Kidney (tissue), 14 donors: Measurements from ENCODE around the gene AGR3. TPM values are rescaled to one million over a fixed set of nuclear protein-coding genes. Genes with fewer than 3 reads are reported as not detected.

Source experiments
- DNase-seq, 5 donors: peaks; one replicate each; pipeline ENCODE4 v3.0.0-alpha.2; 2013 to 2020
- FAIRE-seq: peaks from 2 replicates; lab custom pipeline; 2012; peaks lifted over from hg19 to GRCh38; lab: Jason Lieb, UNC
- H3K27ac ChIP-seq, 2 donors: one replicate each; pipeline ENCODE4 v1.7.0; 2013; ENCODE audit warnings: low read depth in 2 of 2, low read length in 2 of 2, inconsistent platforms in 1 of 2
- H3K27me3 ChIP-seq: one replicate; pipeline ENCODE4 v1.7.1; 2013; ENCODE audit warnings: low read length, inconsistent platforms; ENCODE audit not compliant: control insufficient read depth, insufficient read depth
- H3K36me3 ChIP-seq, 3 donors: one replicate each; pipeline versions ENCODE4 v1.7.0 to v1.7.1; 2013; ENCODE audit warnings: low read length in 3 of 3, control low read depth in 1 of 3, inconsistent platforms in 1 of 3; ENCODE audit not compliant: insufficient read depth in 3 of 3, control insufficient read depth in 2 of 3
- H3K4me1 ChIP-seq, 3 donors: one replicate each; pipeline versions ENCODE4 v1.7.0 to v1.7.1; 2013; ENCODE audit warnings: low read length in 3 of 3, inconsistent platforms in 1 of 3, low read depth in 1 of 3; ENCODE audit not compliant: control insufficient read depth in 2 of 3, insufficient read depth in 2 of 3
- H3K4me3 ChIP-seq, 3 donors: one replicate each; pipeline versions ENCODE4 v1.7.0 to v1.8.1; 2013; ENCODE audit warnings: low read length in 3 of 3, control low read depth in 1 of 3, inconsistent platforms in 1 of 3
- H3K9ac ChIP-seq, 3 donors: one replicate each; pipeline versions ENCODE4 v1.7.0 to v1.7.1; 2013; ENCODE audit warnings: low read length in 3 of 3, control low read depth in 1 of 3, inconsistent platforms in 1 of 3
- H3K9me3 ChIP-seq, 3 donors: one replicate each; pipeline versions ENCODE4 v1.7.0 to v1.7.1; 2013; ENCODE audit warnings: low read length in 3 of 3, control low read depth in 1 of 3, inconsistent platforms in 1 of 3; ENCODE audit not compliant: control insufficient read depth in 2 of 3, insufficient read depth in 1 of 3
- CTCF ChIP-seq: IDR thresholded peaks from 3 replicates; pipeline ENCODE4 v1.5.1; 2012; ENCODE audit warnings: mild to moderate bottlenecking, moderate library complexity, borderline replicate concordance; ENCODE audit not compliant: insufficient read depth; ENCODE audit errors: extremely low read depth
- intact Hi-C: fragments of 100-400 bp; cut with DNase I; formaldehyde crosslinking; loops from one replicate; pipeline ENCODE4 v1.11.1; 2022
- polyA plus RNA-seq: library from polyadenylated mRNA; stranded (reverse); fragments of 350-450 nt; fragmentation: Illumina TruSeq; extraction: RNeasy Lipid Tissue Mini Kit (QIAGEN cat#74804); gene quantifications from one replicate; pipeline ENCODE4 v1.2.3, GENCODE V29; 2014; ENCODE audit warnings: low read depth, low replicate concordance; ENCODE audit not compliant: insufficient read depth
- total RNA-seq: library from RNA; stranded (reverse); fragmentation: NEBNext Ultra II Directional; extraction: Animal tissue kit (Norgen Biotek cat#: 25700); gene quantifications from one replicate; pipeline ENCODE4 v1.2.1, GENCODE V29; 2021
- donor health status: control.
- donor health status: control.
- donor health status: control.
- donor health status: control.
- donor health status: control.
- donor health status: DM: yes; HTN: yes; CAD: no.
- donor health status: Normal renal cell carcinoma (clear cell type).

The AGR3 gene
- total and polyA plus RNA-seq, 2 donors from 2014 or later = 1.7 to 20.3 TPM

GRCh38 chr7:16879181-16879580 is 2.6 kb downstream of the AGR3 start:
- TF ChIP-seq CTCF = no peak
- intact Hi-C loops = no loop called here
- no peak overlapping the region for H3K9ac ChIP-seq
- H3K4me1 ChIP-seq = no peaks in the 10 kb centered on the region
- H3K9me3 ChIP-seq = no peaks in the 10 kb centered on the region
- H3K4me3 ChIP-seq = no peak overlapping the region
- no peaks in the 10 kb centered on the region for H3K36me3 ChIP-seq
- no peak for FAIRE-seq
- H3K27ac ChIP-seq = no peak overlapping the region
- DNase-seq = no peak
- H3K27me3 ChIP-seq = no peaks in the 10 kb centered on the region

- Histone ChIP-seq H3K4me3 (no peak overlapping the region), H3K4me1 (no peaks in the 10 kb centered on the region), H3K9ac (no peak overlapping the region), H3K27ac (no peak overlapping the region), H3K36me3 (no peaks in the 10 kb centered on the region), H3K9me3 (peaks cover 0 to 2% (median 0%) of the 10 kb centered on the region in 3 donors), H3K27me3 (no peaks in the 10 kb centered on the region)
- intact Hi-C loops = no loop called here
- TF ChIP-seq CTCF = no peak
- DNase-seq (no peak), FAIRE-seq (no peak)
Measured at GRCh38 chr7:16875861-16876260, 5.9 kb downstream of the AGR3 start.

- intact Hi-C loops = no loop called here
Measured at GRCh38 chr7:16874066-16874465, 7.7 kb downstream of the AGR3 start.

More at GRCh38 chr7:16874066-16874465, 7.7 kb downstream of the AGR3 start:
- DNase-seq (no peak), FAIRE-seq (no peak)
- no peaks in the 10 kb centered on the region for H3K36me3 ChIP-seq
- H3K9ac ChIP-seq = no peak overlapping the region
- H3K9me3 ChIP-seq = peaks cover 0 to 2% (median 0%) of the 10 kb centered on the region in 3 donors
- no peaks in the 10 kb centered on the region for H3K27me3 ChIP-seq
- H3K27ac ChIP-seq = no peak overlapping the region
- TF ChIP-seq CTCF = no peak
- no peaks in the 10 kb centered on the region for H3K4me1 ChIP-seq
- no peak overlapping the region for H3K4me3 ChIP-seq
